Activated CD8-positive, alpha-beta memory T cell treated with anti-CD3 and anti-CD28 coated beads, Interleukin-2, amount 50 U/mL, for 1 hour (primary cell): ENCODE results near the gene NCOA6.
"Not testable (repeated sequence)": the region's sequence is repeated elsewhere in the genome, so short reads cannot be mapped to it uniquely, and the experiment has no call there.

ENCODE experiments used
- DNase-seq: peaks from one replicate; pipeline ENCODE4 v3.0.0-alpha.2; 2020; ENCODE audit errors: extremely low read depth

Gene NCOA6

GRCh38 chr20:34829191-34829590, 3.7 kb upstream of the NCOA6 start:
- DNase-seq = no peak

- no peak for DNase-seq
Measured at GRCh38 chr20:34824806-34825529, 483 bp downstream of the NCOA6 start.

GRCh38 chr20:34824452-34824805, 1.0 kb downstream of the NCOA6 start:
- peak; percentile 26 for DNase-seq

- no peak for DNase-seq
Measured at GRCh38 chr20:34824026-34824425, 1.4 kb downstream of the NCOA6 start.

GRCh38 chr20:34820805-34821578, 4.5 kb downstream of the NCOA6 start:
- no peak for DNase-seq

GRCh38 chr20:34817801-34818200, 7.7 kb downstream of the NCOA6 start:
- no peak for DNase-seq

- DNase-seq = no peak
Measured at GRCh38 chr20:34817072-34817471, 8.4 kb downstream of the NCOA6 start.

- no peak for DNase-seq
Measured at GRCh38 chr20:34815636-34816035, 9.8 kb downstream of the NCOA6 start.

GRCh38 chr20:34808583-34808982, 16.9 kb downstream of the NCOA6 start:
- no peak for DNase-seq

- not testable (repeated sequence) for DNase-seq
Measured at GRCh38 chr20:34807944-34808465, 17.4 kb downstream of the NCOA6 start.

GRCh38 chr20:34806255-34806654, 19.2 kb downstream of the NCOA6 start:
- no peak for DNase-seq

- no peak for DNase-seq
Measured at GRCh38 chr20:34798871-34799270, 26.6 kb downstream of the NCOA6 start.

GRCh38 chr20:34798328-34798727, 27.1 kb downstream of the NCOA6 start:
- no peak for DNase-seq

GRCh38 chr20:34797012-34797995, 28.1 kb downstream of the NCOA6 start:
- DNase-seq = no peak

GRCh38 chr20:34794006-34794585, 31.4 kb downstream of the NCOA6 start:
- no peak for DNase-seq

GRCh38 chr20:34792687-34793363, 32.6 kb downstream of the NCOA6 start:
- no peak for DNase-seq

GRCh38 chr20:34791289-34792020, 34.0 kb downstream of the NCOA6 start:
- no peak for DNase-seq

- no peak for DNase-seq
Measured at GRCh38 chr20:34781220-34781619, 44.2 kb downstream of the NCOA6 start.

GRCh38 chr20:34780291-34780690, 45.2 kb downstream of the NCOA6 start:
- not testable (repeated sequence) for DNase-seq

GRCh38 chr20:34776177-34776576, 49.3 kb downstream of the NCOA6 start:
- DNase-seq = no peak
